CD4-positive, alpha-beta memory T cell (primary cell): ENCODE data around the gene IQCK. TPM values are rescaled to one million over a fixed set of nuclear protein-coding genes. Genes with fewer than 3 reads are reported as not detected.

Experiments used
- CTCF ChIA-PET: fragments of 350-600 bp; sonication (Branson Sonifier 250); formaldehyde crosslinking; loops from one replicate; lab custom pipeline; 2021; ENCODE audit warnings: inconsistent platforms; ENCODE audit not compliant: partially characterized antibody; lab: Charles Lee
- POLR2A ChIA-PET: fragments of 350-600 bp; sonication (Branson Sonifier 250); formaldehyde crosslinking; loops from one replicate; lab custom pipeline; 2021; ENCODE audit not compliant: partially characterized antibody; lab: Charles Lee
- DNase-seq, 5 donors: peaks; one replicate each; pipeline versions ENCODE4 v3.0.0 to v3.0.0-alpha.2; 2020 to 2022; ENCODE audit warnings: mixed read lengths in 1 of 5
- H3K27ac ChIP-seq: one replicate; pipeline ENCODE4 v1.7.0; 2013; ENCODE audit warnings: low read depth, low read length
- H3K27me3 ChIP-seq: 2 replicates; pipeline ENCODE4 v1.7.0; 2013; ENCODE audit warnings: mild to moderate bottlenecking, low read length, moderate library complexity; ENCODE audit not compliant: insufficient read depth
- H3K36me3 ChIP-seq: 2 replicates; pipeline ENCODE4 v1.7.0; 2013; ENCODE audit warnings: mild to moderate bottlenecking, low read length, moderate library complexity; ENCODE audit not compliant: insufficient read depth
- H3K4me1 ChIP-seq: 2 replicates; pipeline ENCODE4 v1.7.0; 2013; ENCODE audit warnings: mild to moderate bottlenecking, low read length, moderate library complexity; ENCODE audit not compliant: insufficient read depth
- H3K4me3 ChIP-seq, 2 donors: one replicate each; pipeline ENCODE4 v1.7.0; 2013; ENCODE audit warnings: low read length in 2 of 2, mild to moderate bottlenecking in 1 of 2
- H3K9me3 ChIP-seq, 2 donors: one replicate each; pipeline ENCODE4 v1.7.0; 2013; ENCODE audit warnings: low read length in 2 of 2, control low read depth in 1 of 2; ENCODE audit not compliant: control insufficient read depth in 1 of 2
- H3K27ac Mint-ChIP-seq, 7 donors: one replicate each; pipeline ENCODE4 v1.8.0; 2020 to 2021; ENCODE audit warnings: mixed read lengths in 7 of 7, mild to moderate bottlenecking in 6 of 7, inconsistent platforms in 3 of 7, moderate library complexity in 3 of 7
- H3K27me3 Mint-ChIP-seq, 2 donors: one replicate each; pipeline ENCODE4 v1.8.0; 2020 to 2021; ENCODE audit warnings: mixed read lengths in 2 of 2
- H3K36me3 Mint-ChIP-seq, 2 donors: one replicate each; pipeline ENCODE4 v1.8.0; 2020 to 2021; ENCODE audit warnings: mixed read lengths in 2 of 2, inconsistent platforms in 1 of 2, mild to moderate bottlenecking in 1 of 2
- H3K4me1 Mint-ChIP-seq, 4 donors: one replicate each; pipeline ENCODE4 v1.8.0; 2020 to 2021; ENCODE audit warnings: mixed read lengths in 4 of 4, mild to moderate bottlenecking in 1 of 4
- H3K4me3 Mint-ChIP-seq, 8 donors: one replicate each; pipeline ENCODE4 v1.8.0; 2020 to 2021; ENCODE audit warnings: mixed read lengths in 8 of 8, mild to moderate bottlenecking in 7 of 8, moderate library complexity in 6 of 8, inconsistent platforms in 3 of 8
- H3K9me3 Mint-ChIP-seq, 8 donors: one replicate each; pipeline ENCODE4 v1.8.0; 2020 to 2021; ENCODE audit warnings: mixed read lengths in 8 of 8, mild to moderate bottlenecking in 5 of 8, inconsistent platforms in 3 of 8, moderate library complexity in 1 of 8
- intact Hi-C: fragments of 100-400 bp; cut with micrococcal nuclease; formaldehyde crosslinking; loops from one replicate; pipeline ENCODE4 v1.15.1; 2023
- polyA plus RNA-seq, 2 donors: library from polyadenylated mRNA; unstranded; fragments of 300-500 nt; fragmentation: Illumina TruSeq; gene quantifications; one replicate each; pipeline ENCODE4 v1.2.3, GENCODE V29; 2021
- total RNA-seq, 2 experiments: library from RNA; stranded (reverse); gene quantifications; one replicate each; pipeline ENCODE4 v1.2.3, GENCODE V29; 2021

The IQCK gene
- total and polyA plus RNA-seq, 4 experiments from 2014 or later, result 1.3 to 4.1 (median 2.4) TPM

- H3K27ac Mint-ChIP-seq, result no peak overlapping the region
- ChIA-PET POLR2A (interaction anchor here (0.6 kb wide), 1 partner anchor 12 kb away, joined by 5 read pairs; no protein-coding TSS in a partner anchor), CTCF (no interaction called here)
- intact Hi-C loops, result no loop called here
- no peak overlapping the region for H3K4me3 Mint-ChIP-seq
- H3K27me3 Mint-ChIP-seq, result no peaks in the 10 kb centered on the region
- Histone ChIP-seq H3K9me3 (no peaks in the 10 kb centered on the region), H3K4me3 (no peak overlapping the region), H3K27ac (no peak overlapping the region), H3K36me3 (no peaks in the 10 kb centered on the region), H3K4me1 (no peaks in the 10 kb centered on the region), H3K27me3 (no peaks in the 10 kb centered on the region)
- H3K36me3 Mint-ChIP-seq, result peaks cover 0 to 18% of the 10 kb centered on the region in 2 donors
- H3K4me1 Mint-ChIP-seq, result peaks cover 0 to 1% (median 0%) of the 10 kb centered on the region in 4 donors
- peaks cover 3 to 25% (median 13%) of the 10 kb centered on the region in 8 donors for H3K9me3 Mint-ChIP-seq
- no peak for DNase-seq
Observed at GRCh38 chr16:19766988-19767387, 48.9 kb downstream of the IQCK start.

GRCh38 chr16:19767497-19767896, 49.4 kb downstream of the IQCK start:
- Mint-ChIP-seq H3K27ac (no peak overlapping the region), H3K4me1 (peaks cover 0 to 1% (median 0%) of the 10 kb centered on the region in 4 donors), H3K4me3 (peak overlapping the region in 1 of 8 donors; percentile 53), H3K36me3 (peaks cover 0 to 18% of the 10 kb centered on the region in 2 donors), H3K27me3 (no peaks in the 10 kb centered on the region), H3K9me3 (peaks cover 3 to 25% (median 13%) of the 10 kb centered on the region in 8 donors)
- Histone ChIP-seq H3K9me3 (no peaks in the 10 kb centered on the region), H3K36me3 (no peaks in the 10 kb centered on the region), H3K4me1 (no peaks in the 10 kb centered on the region), H3K27ac (no peak overlapping the region), H3K27me3 (no peaks in the 10 kb centered on the region), H3K4me3 (no peak overlapping the region)
- intact Hi-C loops, result no loop called here
- ChIA-PET CTCF (no interaction called here), POLR2A (interaction anchor here (0.6 kb wide), 1 partner anchor 11 kb away, joined by 5 read pairs; no protein-coding TSS in a partner anchor)
- no peak for DNase-seq

DNA sequence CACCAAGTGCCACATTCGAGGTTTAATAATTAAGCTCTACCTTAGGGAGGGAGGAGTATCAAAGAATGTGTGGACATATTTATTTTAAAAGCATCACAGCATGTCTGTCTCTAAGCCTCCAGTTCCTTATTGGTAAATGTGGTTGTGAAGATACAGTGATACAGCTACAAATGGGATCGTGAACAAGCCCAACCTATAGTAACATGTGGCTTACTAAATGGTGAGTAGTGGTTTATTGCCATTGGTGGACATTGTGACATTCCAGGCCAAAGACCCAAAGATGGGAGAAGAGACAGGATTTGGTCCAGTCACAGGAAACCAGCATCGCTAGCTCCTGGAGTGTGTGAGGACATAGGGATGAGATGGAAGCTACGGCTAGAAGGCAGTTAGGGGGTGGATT, 51.2 kb downstream of the IQCK start:
- H3K9me3 Mint-ChIP-seq, result peaks cover 3 to 25% (median 13%) of the 10 kb centered on the region in 8 donors

DNA sequence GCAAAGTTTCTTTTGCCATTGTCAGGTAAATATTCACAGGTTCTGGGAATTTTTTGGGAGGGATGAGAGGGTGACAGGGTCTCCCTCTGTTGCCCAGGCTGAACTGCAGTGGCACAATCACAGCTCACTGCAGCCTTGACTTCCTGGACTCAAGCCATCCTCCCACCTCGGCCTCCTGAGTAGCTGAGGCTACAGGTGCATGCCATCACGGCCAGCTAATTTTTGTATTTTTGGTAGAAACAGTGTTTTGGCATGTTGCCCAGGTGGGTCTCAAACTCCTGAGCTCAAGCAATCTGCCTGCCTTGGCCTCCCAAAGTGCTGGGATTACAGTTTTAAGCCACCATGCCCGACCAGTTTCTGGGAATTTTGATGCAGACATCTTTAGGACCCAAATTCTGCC, 53.0 kb downstream of the IQCK start:
- DNase-seq, result no peak
- Histone ChIP-seq H3K36me3 (no peaks in the 10 kb centered on the region), H3K4me3 (no peak overlapping the region), H3K27me3 (no peaks in the 10 kb centered on the region), H3K4me1 (no peaks in the 10 kb centered on the region), H3K27ac (no peak overlapping the region), H3K9me3 (no peaks in the 10 kb centered on the region)
- Mint-ChIP-seq H3K4me1 (peaks cover 0 to 1% (median 0%) of the 10 kb centered on the region in 4 donors), H3K36me3 (peaks cover 0 to 18% of the 10 kb centered on the region in 2 donors), H3K4me3 (no peak overlapping the region), H3K27me3 (no peaks in the 10 kb centered on the region), H3K9me3 (peaks cover 3 to 25% (median 13%) of the 10 kb centered on the region in 8 donors), H3K27ac (no peak overlapping the region)
- intact Hi-C loops, result no loop called here
- ChIA-PET POLR2A (no interaction called here), CTCF (no interaction called here)

More for the DNA sequence above, 51.2 kb downstream of the IQCK start:
- H3K4me1 Mint-ChIP-seq, result peaks cover 0 to 1% (median 0%) of the 10 kb centered on the region in 4 donors
- H3K27ac ChIP-seq, result no peak overlapping the region
- H3K36me3 ChIP-seq, result no peaks in the 10 kb centered on the region
- no peaks in the 10 kb centered on the region for H3K9me3 ChIP-seq
- H3K4me1 ChIP-seq, result no peaks in the 10 kb centered on the region
- ChIA-PET POLR2A (no interaction called here), CTCF (no interaction called here)
- no peak for DNase-seq
- H3K27me3 Mint-ChIP-seq, result no peaks in the 10 kb centered on the region
- H3K27me3 ChIP-seq, result no peaks in the 10 kb centered on the region
- H3K36me3 Mint-ChIP-seq, result peaks cover 0 to 18% of the 10 kb centered on the region in 2 donors
- intact Hi-C loops, result no loop called here
- no peak overlapping the region for H3K4me3 ChIP-seq
- no peak overlapping the region for H3K27ac Mint-ChIP-seq
- no peak overlapping the region for H3K4me3 Mint-ChIP-seq

DNA sequence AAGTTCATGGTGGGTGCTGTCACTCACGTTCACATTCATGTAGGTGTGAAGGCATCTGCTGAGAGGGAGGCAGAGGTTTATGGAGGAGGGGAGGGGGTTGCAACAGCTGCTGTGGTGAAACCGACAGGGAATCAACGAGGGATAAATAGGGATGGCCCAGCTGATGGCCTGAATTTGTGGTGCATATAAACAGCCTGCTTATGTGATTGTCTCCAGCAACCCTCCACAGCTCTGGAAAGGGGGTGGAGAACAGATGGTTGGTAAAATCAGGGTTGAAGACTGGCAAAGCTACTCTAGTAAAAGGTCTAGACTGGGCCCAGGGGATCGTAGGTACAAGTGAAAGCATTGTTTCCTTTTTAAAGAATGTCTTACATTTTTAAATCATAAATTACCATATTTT, 53.7 kb downstream of the IQCK start:
- H3K9me3 Mint-ChIP-seq, result peaks cover 3 to 25% (median 13%) of the 10 kb centered on the region in 8 donors
- Histone ChIP-seq H3K4me3 (no peak overlapping the region), H3K4me1 (no peaks in the 10 kb centered on the region), H3K27me3 (no peaks in the 10 kb centered on the region), H3K9me3 (no peaks in the 10 kb centered on the region), H3K36me3 (no peaks in the 10 kb centered on the region), H3K27ac (no peak overlapping the region)
- no peak for DNase-seq
- no peaks in the 10 kb centered on the region for H3K27me3 Mint-ChIP-seq
- H3K4me1 Mint-ChIP-seq, result peaks cover 0 to 3% (median 0%) of the 10 kb centered on the region in 4 donors
- CTCF ChIA-PET, result interaction anchor here (0.8 kb wide), 1 partner anchor 117 kb away, joined by 3 read pairs; no protein-coding TSS in a partner anchor
- POLR2A ChIA-PET, result no interaction called here
- H3K4me3 Mint-ChIP-seq, result no peak overlapping the region
- intact Hi-C loops, result no loop called here
- H3K36me3 Mint-ChIP-seq, result peaks cover 0 to 18% of the 10 kb centered on the region in 2 donors
- H3K27ac Mint-ChIP-seq, result peak overlapping the region in 1 of 7 donors; percentile 59

DNA sequence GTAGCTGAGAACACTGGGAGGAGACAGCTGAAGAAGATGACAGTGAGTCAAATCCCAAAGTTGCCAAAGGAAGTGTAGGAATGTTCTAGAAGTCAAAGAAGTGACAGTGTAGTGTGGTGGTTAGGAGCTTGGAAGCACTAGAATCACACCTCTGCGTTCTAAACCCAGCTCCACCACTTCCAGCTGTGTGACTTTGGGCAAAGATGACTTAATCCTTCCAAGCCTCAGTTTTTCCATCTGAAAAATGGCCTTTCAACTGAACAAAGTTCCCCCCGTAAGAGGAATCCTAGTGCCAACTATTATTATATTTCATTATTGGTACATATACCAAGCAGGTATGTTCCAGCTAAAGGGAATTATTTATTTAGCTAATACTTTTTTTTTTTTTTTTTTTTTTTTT, 56.0 kb downstream of the IQCK start:
- peaks cover 0 to 10% of the 10 kb centered on the region in 2 donors for H3K36me3 Mint-ChIP-seq
- CTCF ChIA-PET, result no interaction called here

DNA sequence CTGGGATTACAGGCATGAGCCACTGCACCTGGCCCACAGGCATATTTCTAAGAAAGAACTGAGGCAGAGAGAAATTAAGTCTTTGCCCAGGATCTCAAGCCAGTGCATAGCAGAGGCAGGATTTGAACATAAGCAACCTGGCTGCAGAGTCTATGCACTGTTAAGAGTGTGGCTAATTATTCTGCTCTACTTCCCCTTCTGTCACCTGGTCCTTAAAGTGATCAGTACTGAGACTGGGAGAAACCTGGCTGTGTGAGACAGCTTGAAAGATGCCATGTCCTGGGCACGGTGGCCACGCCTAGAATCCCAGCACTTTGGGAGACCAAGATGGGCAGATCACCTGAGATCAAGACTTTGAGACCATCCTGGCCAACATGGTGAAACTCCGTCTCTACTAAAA, 58.1 kb downstream of the IQCK start:
- no peak overlapping the region for H3K27ac ChIP-seq
- intact Hi-C loops, result no loop called here
- CTCF ChIA-PET, result no interaction called here

More for the DNA sequence above, 56.0 kb downstream of the IQCK start:
- H3K9me3 Mint-ChIP-seq, result peaks cover 3 to 16% (median 10%) of the 10 kb centered on the region in 8 donors
- Histone ChIP-seq H3K9me3 (no peaks in the 10 kb centered on the region), H3K4me1 (no peaks in the 10 kb centered on the region), H3K27me3 (no peaks in the 10 kb centered on the region), H3K4me3 (no peak overlapping the region), H3K36me3 (no peaks in the 10 kb centered on the region), H3K27ac (no peak overlapping the region)
- POLR2A ChIA-PET, result no interaction called here
- no peak overlapping the region for H3K27ac Mint-ChIP-seq
- H3K27me3 Mint-ChIP-seq, result no peaks in the 10 kb centered on the region
- intact Hi-C loops, result no loop called here
- no peak overlapping the region for H3K4me3 Mint-ChIP-seq
- no peak for DNase-seq
- H3K4me1 Mint-ChIP-seq, result peaks cover 0 to 2% (median 0%) of the 10 kb centered on the region in 4 donors

More for the DNA sequence above, 58.1 kb downstream of the IQCK start:
- Mint-ChIP-seq H3K4me1 (peaks cover 0 to 2% (median 0%) of the 10 kb centered on the region in 4 donors), H3K4me3 (no peak overlapping the region), H3K27ac (no peak overlapping the region), H3K27me3 (no peaks in the 10 kb centered on the region), H3K36me3 (no peaks in the 10 kb centered on the region), H3K9me3 (peaks cover 0 to 3% (median 0%) of the 10 kb centered on the region in 8 donors)
- Histone ChIP-seq H3K36me3 (no peaks in the 10 kb centered on the region), H3K27me3 (no peaks in the 10 kb centered on the region), H3K9me3 (no peaks in the 10 kb centered on the region), H3K4me1 (no peaks in the 10 kb centered on the region), H3K4me3 (no peak overlapping the region)
- DNase-seq, result no peak
- POLR2A ChIA-PET, result no interaction called here
